Measurements from ENCODE around the gene MAMDC4. TPM values are rescaled to one million over a fixed set of nuclear protein-coding genes. Genes with fewer than 3 reads are reported as not detected.
"Not testable (repeated sequence)": the region's sequence is repeated elsewhere in the genome, so short reads cannot be mapped to it uniquely, and the experiment has no call there.

The MAMDC4 gene
- total RNA-seq, 1 experiment from 2014 or later: 7.4 TPM

DNA sequence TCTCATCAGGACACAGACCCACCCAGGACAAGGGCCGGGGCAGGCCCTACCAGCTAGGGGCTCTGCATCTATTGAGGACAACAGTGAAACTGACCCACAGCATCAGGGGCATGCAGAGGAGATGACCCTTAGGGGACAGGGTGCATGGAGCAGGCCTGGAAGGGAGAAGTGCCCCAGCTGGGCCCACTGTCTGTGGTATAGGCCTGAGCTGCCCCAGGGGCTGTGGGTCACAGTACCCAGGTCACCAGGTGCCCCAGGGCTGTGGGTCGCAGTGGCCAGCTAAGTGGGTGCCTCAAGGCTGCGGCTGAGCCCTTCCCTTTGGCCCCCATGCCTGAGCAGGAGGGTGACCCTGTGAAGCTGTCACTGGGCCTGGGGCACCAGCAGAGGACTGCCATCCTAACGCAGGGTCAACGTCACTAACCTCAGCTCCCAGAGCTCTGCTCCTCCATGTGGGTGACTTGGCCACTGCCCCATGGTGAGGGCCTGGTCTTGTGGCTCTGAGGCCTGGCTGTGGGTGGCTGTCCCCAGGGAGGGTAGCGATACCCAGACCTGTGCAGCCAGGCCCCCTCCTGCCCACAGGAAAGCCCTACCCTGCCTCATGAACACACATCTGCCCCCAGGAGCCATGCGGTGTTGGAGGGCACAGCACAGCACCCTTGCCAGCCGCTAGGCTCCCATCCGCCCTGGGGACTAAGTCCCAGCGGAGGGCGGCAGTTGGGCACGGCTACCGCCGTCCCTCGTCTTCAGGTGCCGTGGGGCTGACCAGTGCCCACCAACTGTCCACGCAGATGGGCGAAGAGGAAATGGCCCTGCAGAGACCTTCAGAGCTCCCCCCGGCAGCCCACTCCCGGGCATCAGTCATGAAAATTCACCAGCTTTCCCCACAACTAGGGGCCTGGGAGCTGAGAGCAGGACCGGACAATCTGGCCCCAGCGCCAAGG is 9.1 kb downstream of the MAMDC4 start:
- no peak for DNase-seq (ENCODE audit: low read depth)

GRCh38 chr9:136861874-136862457 is 9.8 kb downstream of the MAMDC4 start:
- no peak for DNase-seq (ENCODE audit: low read depth)

DNA sequence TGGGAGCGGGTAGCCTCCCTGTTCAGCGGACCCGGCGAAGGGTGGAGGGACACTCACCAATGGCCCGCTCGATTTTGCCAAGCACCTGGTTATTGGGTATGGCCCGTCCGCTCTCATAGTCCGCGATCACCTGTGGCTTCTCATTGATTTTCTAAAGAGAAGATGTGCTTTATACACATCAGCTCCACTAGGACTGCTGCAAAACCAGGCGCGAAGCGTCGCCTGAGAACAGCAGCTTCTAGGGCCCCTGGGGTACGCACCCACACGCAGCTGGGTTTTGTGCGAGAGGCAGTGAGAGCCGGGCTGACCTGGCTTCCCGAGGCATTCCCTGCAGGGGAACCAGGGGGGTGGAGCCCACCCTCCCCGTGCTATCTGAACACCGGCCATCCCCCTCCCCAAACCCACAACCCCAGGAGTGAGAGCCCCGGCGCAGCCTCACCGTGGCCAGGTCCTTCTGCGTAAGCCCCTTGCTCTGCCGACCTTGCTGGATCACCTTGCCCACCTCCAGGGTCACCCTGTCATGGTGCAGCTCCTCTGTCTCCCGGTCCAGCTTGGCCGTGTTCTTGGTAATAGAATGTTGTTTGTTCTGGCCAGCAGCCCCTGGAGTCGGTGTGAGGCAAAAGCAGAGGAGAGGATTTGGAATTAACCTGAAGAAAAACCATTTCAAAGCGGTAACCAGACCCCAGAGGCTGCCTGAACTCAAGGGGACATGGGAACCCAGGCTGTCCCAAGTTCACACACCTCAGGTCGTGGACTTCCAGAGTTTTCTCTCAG is 10.9 kb downstream of the MAMDC4 start:
- DNase-seq (ENCODE audit: low read depth): no peak

- no peak for DNase-seq (ENCODE audit: low read depth)
Measured at GRCh38 chr9:136863623-136864273, 11.6 kb downstream of the MAMDC4 start.

DNA sequence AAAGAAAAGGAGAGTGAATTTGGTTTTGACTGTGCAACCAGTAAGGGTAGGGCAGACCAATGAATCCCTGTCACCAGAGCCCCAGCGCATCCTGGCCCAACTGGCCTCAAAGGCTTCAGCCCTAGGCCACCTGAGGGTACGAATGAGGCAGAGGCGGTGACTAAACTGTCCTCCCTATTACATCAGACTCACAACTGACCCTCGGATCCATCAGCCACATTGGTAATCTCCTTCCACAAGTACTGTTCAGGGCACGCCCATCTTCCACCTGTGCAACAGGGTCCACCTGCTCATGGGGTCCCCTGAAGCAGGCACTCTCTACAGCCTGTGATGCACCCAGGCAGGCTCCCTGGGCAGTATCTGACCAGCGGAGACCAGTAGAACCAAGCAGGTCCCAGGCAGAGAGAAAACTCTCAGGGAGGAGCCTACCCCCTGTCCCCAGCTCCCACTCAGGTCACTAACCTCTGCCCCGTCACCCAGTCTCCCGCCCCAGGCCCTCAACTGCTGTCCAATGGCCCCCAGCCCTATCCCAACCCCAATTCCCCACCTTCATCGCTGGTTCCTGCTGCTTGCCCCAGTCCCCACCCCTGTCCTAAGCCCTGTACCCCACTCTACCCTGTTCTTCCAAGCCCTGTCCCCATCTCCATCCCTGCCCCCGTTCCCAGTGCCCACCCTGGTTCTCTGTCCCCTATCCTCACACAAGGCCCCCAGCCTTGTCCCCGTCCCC is 13.1 kb downstream of the MAMDC4 start:
- no peak for DNase-seq (ENCODE audit: low read depth)

GRCh38 chr9:136865768-136866103 is 13.6 kb downstream of the MAMDC4 start:
- no peak for DNase-seq (ENCODE audit: low read depth)

- not testable (repeated sequence) for DNase-seq (ENCODE audit: low read depth)
Measured at GRCh38 chr9:136866898-136867421, 14.8 kb downstream of the MAMDC4 start.

DNA sequence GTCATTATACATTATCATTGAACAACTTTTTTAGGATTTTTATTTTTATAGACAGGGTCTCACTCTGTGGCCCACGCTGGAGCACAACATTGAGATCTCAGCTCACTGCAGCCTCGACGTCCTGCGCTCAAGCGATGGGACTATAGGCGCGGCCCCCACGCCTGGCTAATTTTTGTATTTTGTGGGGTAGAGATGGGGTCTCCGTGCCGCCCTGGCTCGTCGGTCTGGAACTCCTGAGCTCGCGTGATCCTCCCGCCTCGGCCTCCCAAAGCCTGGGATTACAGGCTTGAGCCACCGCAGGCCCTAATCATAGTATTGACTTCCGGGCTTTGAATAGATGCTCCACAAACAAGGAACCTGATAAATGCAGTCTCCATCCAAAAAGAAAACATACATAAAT is 15.3 kb downstream of the MAMDC4 start:
- no peak for DNase-seq (ENCODE audit: low read depth)

- no peak for DNase-seq (ENCODE audit: low read depth)
Measured at GRCh38 chr9:136867917-136868316, 15.8 kb downstream of the MAMDC4 start.

DNA sequence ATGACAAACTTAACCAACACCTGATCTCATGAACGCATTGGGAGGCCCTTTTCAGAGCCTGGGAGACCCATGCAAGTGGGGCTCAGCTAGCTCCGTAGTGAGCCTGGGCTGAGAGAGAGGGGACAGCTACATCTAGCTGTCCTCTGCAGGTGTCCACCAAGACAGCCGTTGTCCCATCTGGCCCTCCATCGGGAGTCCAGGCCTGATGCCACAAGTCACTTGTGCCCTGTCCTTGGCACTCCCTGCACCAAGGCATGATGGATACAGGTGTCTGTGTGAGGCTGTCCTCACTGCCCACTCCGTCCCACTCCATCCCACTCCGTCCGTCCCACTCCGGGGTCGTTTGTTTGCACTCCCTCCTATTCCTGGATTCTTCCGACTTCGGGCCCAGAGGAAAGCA is 16.5 kb downstream of the MAMDC4 start:
- no peak for DNase-seq (ENCODE audit: low read depth)

GRCh38 chr9:136869611-136870010 is 17.5 kb downstream of the MAMDC4 start:
- DNase-seq (ENCODE audit: low read depth): not testable (repeated sequence)

GRCh38 chr9:136875155-136875554 is 23.0 kb downstream of the MAMDC4 start:
- DNase-seq (ENCODE audit: low read depth): no peak

DNA sequence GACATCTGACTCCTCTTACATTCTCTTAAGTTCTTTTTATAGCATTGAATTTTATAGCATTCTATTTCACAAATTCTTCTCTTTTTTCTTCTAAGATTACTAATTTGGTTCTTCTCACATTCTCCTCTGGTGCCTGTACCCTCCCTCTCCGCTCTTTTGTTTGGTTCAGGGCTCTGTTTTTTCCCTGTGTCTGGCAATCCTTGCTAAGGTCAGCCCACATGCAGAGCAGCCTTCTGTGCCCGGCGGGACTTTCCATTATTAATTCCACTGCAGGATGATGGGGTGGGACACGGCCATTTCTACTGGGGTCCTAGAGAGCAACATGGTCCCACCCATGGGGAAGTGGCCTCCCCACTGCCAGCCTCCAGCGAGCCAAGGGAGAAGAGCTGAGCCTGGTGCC is 24.3 kb downstream of the MAMDC4 start:
- no peak for DNase-seq (ENCODE audit: low read depth)

- no peak for DNase-seq (ENCODE audit: low read depth)
Measured at GRCh38 chr9:136880651-136881050, 28.5 kb downstream of the MAMDC4 start.

DNA sequence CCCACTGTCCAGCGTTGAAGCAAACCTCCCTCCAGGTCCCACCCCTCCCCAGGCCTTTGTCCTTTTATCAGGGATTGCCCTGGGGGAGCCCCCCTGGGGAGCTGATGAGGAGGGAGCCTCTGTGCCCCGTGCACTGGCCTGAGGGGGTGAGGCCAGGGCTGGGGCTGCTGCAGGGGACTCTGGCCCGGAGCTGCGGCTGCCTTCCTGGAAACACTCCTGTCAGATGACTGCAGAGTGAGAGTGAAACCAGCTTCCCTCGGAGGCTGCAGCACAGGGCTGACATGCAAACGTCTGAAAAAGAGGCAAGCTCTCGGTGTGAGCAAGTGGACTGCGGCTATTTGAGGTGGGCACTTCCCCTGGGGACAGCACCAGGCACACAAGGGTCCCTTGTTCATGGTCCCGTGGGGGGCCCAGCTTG is 29.6 kb downstream of the MAMDC4 start:
- DNase-seq (ENCODE audit: low read depth): peak; percentile 35

- peak; percentile 92 for DNase-seq (ENCODE audit: low read depth)
Measured at GRCh38 chr9:136882109-136882946, 30.2 kb downstream of the MAMDC4 start.

DNA sequence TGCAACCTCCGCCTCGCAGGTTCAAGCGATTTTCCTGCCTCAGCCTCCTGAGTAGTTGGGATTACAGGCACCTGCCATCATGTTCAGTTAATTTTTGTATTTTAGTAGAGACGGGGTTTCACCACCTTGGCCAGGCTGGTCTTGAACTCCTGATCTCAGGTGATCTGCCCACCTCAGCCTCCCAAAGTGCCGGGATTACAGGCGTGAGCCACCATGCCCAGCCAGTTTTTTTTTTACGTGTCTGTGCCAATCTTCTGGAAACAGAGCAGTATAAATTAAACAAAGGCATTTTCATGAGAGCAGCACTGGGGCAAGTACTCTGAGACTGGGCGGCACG is 30.8 kb downstream of the MAMDC4 start:
- not testable (repeated sequence) for DNase-seq (ENCODE audit: low read depth)

- DNase-seq (ENCODE audit: low read depth): not testable (repeated sequence)
Measured at GRCh38 chr9:136883670-136884069, 31.5 kb downstream of the MAMDC4 start.

- DNase-seq (ENCODE audit: low read depth): peak; percentile 99
Measured at GRCh38 chr9:136885950-136886578, 33.9 kb downstream of the MAMDC4 start, which contains the start of gene TRAF2. Gene TRAF2, plus strand, starts transcription at chr9:136886516. Its CDS starts 12,225 bp downstream, at chr9:136898741.

Data from HT1080 (cell line).